Activated CD4-positive, alpha-beta memory T cell treated with anti-CD3 and anti-CD28 coated beads, Interleukin-2, amount 10 ng/mL, durations not matched to agents 7 days and 5 days (primary cell): ENCODE measurements around the gene RAMP2. TPM values are rescaled to one million over a fixed set of nuclear protein-coding genes. Genes with fewer than 3 reads are reported as not detected.
A peak's percentile ranks its signal among the peaks of the same experiment; 100 is the strongest.
"Not testable (repeated sequence)": the region's sequence is repeated elsewhere in the genome, so short reads cannot be mapped to it uniquely, and the experiment has no call there.

Source experiments
- CTCF ChIA-PET: fragments of 350-600 bp; sonication (Branson Sonifier 250); formaldehyde crosslinking; loops from one replicate; lab custom pipeline; 2021; ENCODE audit warnings: antibody characterized with exemption, inconsistent platforms; lab: Charles Lee
- POLR2A ChIA-PET: fragments of 350-600 bp; sonication (Branson Sonifier 250); formaldehyde crosslinking; loops from one replicate; lab custom pipeline; 2021; ENCODE audit warnings: antibody characterized with exemption; lab: Charles Lee
- DNase-seq: peaks from one replicate; pipeline ENCODE4 v3.0.0-alpha.2; 2020
- H3K27ac Mint-ChIP-seq: one replicate; pipeline ENCODE4 v1.8.0; 2021; ENCODE audit warnings: mild to moderate bottlenecking, mixed read lengths
- H3K27me3 Mint-ChIP-seq: one replicate; pipeline ENCODE4 v1.8.0; 2021; ENCODE audit warnings: mixed read lengths
- H3K36me3 Mint-ChIP-seq: one replicate; pipeline ENCODE4 v1.8.0; 2021; ENCODE audit warnings: low read depth, mixed read lengths
- H3K4me1 Mint-ChIP-seq: one replicate; pipeline ENCODE4 v1.8.0; 2021; ENCODE audit warnings: mixed read lengths
- H3K4me3 Mint-ChIP-seq: one replicate; pipeline ENCODE4 v1.8.0; 2021; ENCODE audit warnings: mild to moderate bottlenecking, mixed read lengths
- H3K9me3 Mint-ChIP-seq: one replicate; pipeline ENCODE4 v1.8.0; 2021; ENCODE audit warnings: mixed read lengths
- total RNA-seq, 2 experiments: library from RNA; stranded (reverse); gene quantifications; one replicate each; pipeline ENCODE4 v1.2.3, GENCODE V29; 2021

RAMP2 gene
- total RNA-seq, 2 experiments from 2014 or later = not detected

DNA sequence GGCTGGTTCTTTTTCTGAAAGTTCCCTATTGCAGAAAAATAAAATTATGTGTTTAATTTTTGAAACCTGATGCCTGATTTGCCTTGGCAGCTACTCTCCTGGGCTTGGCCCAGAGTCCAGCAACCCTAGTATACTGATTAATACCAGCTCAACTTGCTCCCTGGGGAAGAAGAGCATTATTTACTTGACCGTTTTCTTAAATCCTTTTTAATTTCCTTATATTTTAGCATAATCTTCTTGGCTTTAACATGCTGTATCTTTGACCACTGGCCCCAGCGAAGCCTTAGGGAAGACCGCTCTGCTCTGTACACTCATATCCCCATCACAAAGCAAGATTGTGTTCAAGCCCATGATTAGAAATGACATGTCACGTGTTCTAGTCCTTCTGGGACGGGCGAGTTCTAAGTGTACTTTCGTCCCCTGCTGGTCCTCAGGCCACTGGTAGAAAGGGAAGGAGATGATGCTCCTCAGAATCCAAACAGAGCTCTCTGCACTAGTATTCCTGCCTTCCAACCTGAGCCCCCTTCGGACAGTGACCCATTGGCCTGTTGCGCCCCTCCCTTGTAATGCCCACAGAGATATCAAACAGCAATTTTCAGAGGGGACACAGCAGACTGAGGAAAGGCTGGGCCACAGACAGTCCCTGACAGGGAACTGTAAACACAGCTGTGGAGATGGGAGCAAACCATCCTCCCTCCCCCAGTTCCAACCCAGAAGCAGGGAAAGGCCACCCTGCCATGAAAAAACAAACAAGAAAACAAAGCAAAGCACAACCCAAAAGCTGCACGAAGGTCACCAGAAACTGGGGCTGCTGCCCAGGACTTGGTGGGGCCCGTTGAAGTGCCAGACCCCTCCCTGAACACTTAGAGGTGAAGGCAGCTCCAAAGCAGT lies 11.9 kb upstream of the RAMP2 start:
- no peak for DNase-seq
- no peaks in the 10 kb centered on the region for H3K9me3 Mint-ChIP-seq
- no peak overlapping the region for H3K4me3 Mint-ChIP-seq
- peaks cover 3% of the 10 kb centered on the region for H3K36me3 Mint-ChIP-seq
- ChIA-PET CTCF (interaction anchor here (0.8 to 1.7 kb wide), 2 partner anchors 14 to 17 kb away, joined by 3 to 5 read pairs; no protein-coding TSS in a partner anchor), POLR2A (interaction anchor here (0.9 to 1.6 kb wide), 2 partner anchors 11 to 13 kb away, joined by 3 to 4 read pairs; no protein-coding TSS in a partner anchor)
- peaks cover 51% of the 10 kb centered on the region for H3K27me3 Mint-ChIP-seq
- peaks cover 9% of the 10 kb centered on the region for H3K4me1 Mint-ChIP-seq
- H3K27ac Mint-ChIP-seq = no peak overlapping the region

DNA sequence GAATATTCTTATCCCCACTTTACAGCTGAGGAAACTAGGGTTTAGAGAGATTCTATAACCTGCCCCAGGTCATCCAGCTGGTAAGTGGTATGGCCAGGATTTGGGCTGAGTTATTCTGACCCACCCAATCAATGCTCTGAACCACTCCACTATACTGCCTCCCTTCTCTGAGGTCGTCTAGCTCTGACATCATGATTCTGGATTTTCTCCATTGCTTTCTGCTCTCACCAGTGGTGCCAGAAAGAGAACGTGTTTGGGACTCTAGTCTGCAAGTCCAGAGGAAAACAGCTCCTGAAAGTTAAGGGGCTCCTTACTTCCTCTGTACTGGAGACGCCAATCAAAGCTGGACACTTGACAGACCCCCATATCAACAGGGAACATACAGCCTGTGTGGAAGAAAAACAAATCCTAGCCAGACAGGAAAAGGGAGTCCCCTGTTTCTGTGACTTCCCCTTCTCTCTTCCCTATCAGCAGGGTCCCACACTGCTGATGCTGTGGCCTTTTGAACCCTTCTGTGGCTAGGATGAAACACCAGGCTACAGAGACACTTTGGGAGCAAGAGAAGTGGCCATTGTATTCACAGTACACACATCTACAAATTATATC lies 10.2 kb upstream of the RAMP2 start:
- no peak overlapping the region for H3K4me3 Mint-ChIP-seq
- no peak overlapping the region for H3K27ac Mint-ChIP-seq

DNA sequence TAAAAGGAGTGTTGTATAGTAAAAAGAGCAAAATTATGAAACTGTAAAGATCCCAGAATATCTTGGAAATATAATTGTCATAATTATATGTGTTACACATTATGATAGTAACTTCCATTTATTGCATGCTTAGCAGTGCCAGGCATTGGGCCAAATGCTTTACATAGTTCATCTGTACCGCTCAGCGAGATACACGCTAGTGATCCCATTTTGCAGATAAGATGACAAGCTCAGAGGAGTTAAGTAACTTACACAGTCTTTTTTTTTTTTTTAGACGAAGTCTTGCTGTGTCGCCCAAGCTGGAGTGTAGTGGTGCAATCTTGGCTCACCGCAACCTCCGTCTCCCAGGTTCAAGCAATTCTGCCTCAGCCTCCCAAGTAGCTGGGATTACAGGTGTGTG lies 9.4 kb upstream of the RAMP2 start:
- peaks cover 60% of the 10 kb centered on the region for H3K27me3 Mint-ChIP-seq
- H3K9me3 Mint-ChIP-seq = no peaks in the 10 kb centered on the region
- ChIA-PET POLR2A (interaction anchor here (1.1 kb wide), 1 partner anchor 184 kb away, joined by 3 read pairs; no protein-coding TSS in a partner anchor), CTCF (interaction anchor here (2.1 kb wide), 2 partner anchors 10 to 12 kb away, joined by 4 to 8 read pairs; no protein-coding TSS in a partner anchor)
- H3K4me1 Mint-ChIP-seq = no peaks in the 10 kb centered on the region
- no peaks in the 10 kb centered on the region for H3K36me3 Mint-ChIP-seq
- no peak overlapping the region for H3K27ac Mint-ChIP-seq
- DNase-seq = no peak
- no peak overlapping the region for H3K4me3 Mint-ChIP-seq

More for the DNA sequence above, 10.2 kb upstream of the RAMP2 start:
- H3K4me1 Mint-ChIP-seq = no peaks in the 10 kb centered on the region
- H3K27me3 Mint-ChIP-seq = peaks cover 60% of the 10 kb centered on the region
- CTCF ChIA-PET = interaction anchor here (2.1 kb wide), 2 partner anchors 11 to 13 kb away, joined by 4 to 8 read pairs; no protein-coding TSS in a partner anchor
- DNase-seq = no peak
- POLR2A ChIA-PET = interaction anchor here (1.1 to 1.6 kb wide), 3 partner anchors 11 to 183 kb away, joined by 3 to 4 read pairs (median 3); partner anchors contain the start of gene PSME3
- no peaks in the 10 kb centered on the region for H3K9me3 Mint-ChIP-seq
- no peaks in the 10 kb centered on the region for H3K36me3 Mint-ChIP-seq

GRCh38 chr17:42754782-42755181 lies 6.2 kb upstream of the RAMP2 start:
- POLR2A ChIA-PET = interaction anchor here (1.4 kb wide), 1 partner anchor 11 kb away, joined by 3 read pairs; no protein-coding TSS in a partner anchor
- CTCF ChIA-PET = interaction anchor here (1.5 kb wide), 1 partner anchor 9 kb away, joined by 5 read pairs; no protein-coding TSS in a partner anchor
- Mint-ChIP-seq H3K27ac (no peak overlapping the region), H3K27me3 (peaks cover 53% of the 10 kb centered on the region), H3K9me3 (no peaks in the 10 kb centered on the region), H3K36me3 (no peaks in the 10 kb centered on the region), H3K4me1 (no peaks in the 10 kb centered on the region), H3K4me3 (no peak overlapping the region)
- no peak for DNase-seq

DNA sequence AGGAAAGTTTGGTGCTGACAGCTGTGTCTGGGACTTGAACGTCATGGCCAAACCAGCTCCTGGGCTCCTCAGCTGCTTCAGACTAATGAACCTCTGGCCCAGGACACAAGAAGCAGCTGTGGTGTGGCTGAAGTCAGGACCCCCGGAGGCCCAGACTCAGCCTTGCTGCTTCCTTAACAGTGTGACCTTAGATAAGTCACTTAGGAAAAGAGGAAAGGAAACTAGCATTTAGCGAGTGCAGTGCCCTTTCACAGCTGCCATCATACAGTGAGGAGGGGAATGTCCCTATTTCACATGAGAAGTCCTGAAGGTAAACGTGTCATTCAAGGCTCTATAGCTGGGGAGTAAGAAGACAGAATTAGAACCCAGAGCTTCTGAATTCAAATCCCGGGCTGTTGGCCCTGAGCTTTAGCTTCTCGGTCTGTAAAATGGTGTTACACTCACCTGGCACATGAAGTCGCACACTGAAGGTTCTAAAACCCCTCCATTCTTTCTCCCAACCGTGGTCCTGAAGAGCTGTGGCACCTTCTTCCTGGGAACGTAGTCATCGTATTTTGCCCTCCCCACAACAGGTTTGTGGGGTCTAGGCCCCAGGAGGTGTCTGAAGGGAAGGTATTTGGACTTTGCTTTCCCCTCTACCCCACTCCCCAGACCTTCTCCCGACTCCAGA lies 910 bp upstream of the RAMP2 start:
- Mint-ChIP-seq H3K9me3 (no peaks in the 10 kb centered on the region), H3K4me3 (no peak overlapping the region), H3K27ac (no peak overlapping the region), H3K27me3 (peaks cover 61% of the 10 kb centered on the region), H3K36me3 (no peaks in the 10 kb centered on the region), H3K4me1 (peaks cover 7% of the 10 kb centered on the region)
- CTCF ChIA-PET = interaction anchor here (0.6 to 6.5 kb wide), 4 partner anchors 47 to 182 kb away, joined by 3 to 93 read pairs (median 4); partner anchors contain the start of gene PSMC3IP
- no peak for DNase-seq
- POLR2A ChIA-PET = interaction anchor here (0.9 to 3.2 kb wide), 5 partner anchors 10 to 73 kb away, joined by 3 to 13 read pairs (median 3); partner anchors contain the start of genes BECN1 and VPS25

DNA sequence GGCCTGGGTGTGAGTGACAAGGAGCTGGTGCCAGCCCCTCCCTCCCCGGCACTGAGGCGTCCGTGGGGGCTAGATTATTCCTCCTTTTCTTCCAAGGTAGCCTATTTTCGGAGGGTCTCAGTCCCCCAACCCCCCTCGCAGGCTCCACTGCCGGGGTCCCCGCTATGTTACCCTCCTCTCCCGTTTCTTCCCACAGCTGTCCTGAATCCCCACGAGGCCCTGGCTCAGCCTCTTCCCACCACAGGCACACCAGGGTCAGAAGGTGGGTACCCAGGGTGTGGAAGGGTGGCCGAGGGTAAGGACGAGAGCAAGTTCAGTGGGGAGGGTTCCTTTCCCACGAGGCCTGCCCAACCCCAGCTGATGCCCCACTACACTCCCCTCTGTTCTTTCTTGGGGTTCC lies 611 bp downstream of the RAMP2 start:
- Mint-ChIP-seq H3K27me3 (peaks cover 57% of the 10 kb centered on the region), H3K36me3 (no peaks in the 10 kb centered on the region), H3K27ac (no peak overlapping the region), H3K4me3 (no peak overlapping the region), H3K4me1 (peaks cover 7% of the 10 kb centered on the region), H3K9me3 (no peaks in the 10 kb centered on the region)
- ChIA-PET CTCF (interaction anchor here (0.9 to 6.5 kb wide), 5 partner anchors 10 to 184 kb away, joined by 3 to 93 read pairs (median 5); partner anchors contain the start of genes PSMC3IP and VPS25), POLR2A (interaction anchor here (1.4 to 3.2 kb wide), 2 partner anchors 12 kb away, joined by 4 to 13 read pairs; partner anchors contain the start of gene VPS25)
- DNase-seq = no peak

DNA sequence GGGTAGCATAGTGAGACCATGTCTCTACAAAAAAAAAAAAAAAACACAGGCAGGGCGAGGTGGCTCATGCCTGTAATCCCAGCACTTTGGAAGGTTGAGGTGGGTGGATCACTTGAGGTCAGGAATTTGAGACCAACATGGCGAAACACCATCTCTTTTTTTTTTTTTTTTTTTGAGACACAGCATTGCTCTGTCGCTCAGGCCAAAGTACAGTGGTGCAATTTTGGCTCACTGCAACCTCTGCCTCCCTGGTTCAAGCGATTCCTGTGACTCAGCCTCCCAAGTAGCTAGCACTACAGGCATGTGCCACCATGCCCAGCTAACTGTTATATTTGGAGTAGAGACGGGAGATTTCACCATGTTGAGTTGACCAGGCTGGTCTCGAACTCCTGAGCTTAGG lies 5.1 kb downstream of the RAMP2 start:
- Mint-ChIP-seq H3K27me3 (peaks cover 42% of the 10 kb centered on the region), H3K4me3 (no peak overlapping the region), H3K27ac (no peak overlapping the region), H3K36me3 (no peaks in the 10 kb centered on the region), H3K9me3 (no peaks in the 10 kb centered on the region), H3K4me1 (peaks cover 4% of the 10 kb centered on the region)
- no peak for DNase-seq
- CTCF ChIA-PET = interaction anchor here (0.8 to 2.3 kb wide), 3 partner anchors 26 to 188 kb away, joined by 3 to 10 read pairs (median 4); no protein-coding TSS in a partner anchor
- POLR2A ChIA-PET = no interaction called here

DNA sequence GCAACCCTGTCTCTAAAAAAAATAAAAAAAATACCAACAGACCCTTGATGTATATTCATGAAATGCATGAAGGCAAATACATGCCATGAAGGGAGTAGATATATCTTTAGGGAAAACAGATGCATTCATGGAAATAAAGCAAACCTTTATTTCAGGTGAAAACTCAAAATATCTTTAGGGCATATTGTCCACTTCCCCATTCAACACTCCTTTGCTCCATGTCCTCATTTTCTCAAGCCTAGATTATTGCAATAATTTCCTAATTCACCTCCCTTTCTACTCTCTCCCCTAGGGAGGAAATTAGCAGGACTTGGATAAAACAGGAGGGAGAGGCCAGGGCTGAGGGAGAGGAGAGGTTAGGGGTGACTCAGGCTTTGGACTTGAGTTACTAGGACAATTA lies 6.5 kb downstream of the RAMP2 start:
- no peak overlapping the region for H3K4me3 Mint-ChIP-seq
- no peaks in the 10 kb centered on the region for H3K36me3 Mint-ChIP-seq
- no peak for DNase-seq
- POLR2A ChIA-PET = no interaction called here
- peaks cover 32% of the 10 kb centered on the region for H3K27me3 Mint-ChIP-seq
- H3K9me3 Mint-ChIP-seq = no peaks in the 10 kb centered on the region
- peaks cover 10% of the 10 kb centered on the region for H3K4me1 Mint-ChIP-seq
- CTCF ChIA-PET = no interaction called here
- no peak overlapping the region for H3K27ac Mint-ChIP-seq

DNA sequence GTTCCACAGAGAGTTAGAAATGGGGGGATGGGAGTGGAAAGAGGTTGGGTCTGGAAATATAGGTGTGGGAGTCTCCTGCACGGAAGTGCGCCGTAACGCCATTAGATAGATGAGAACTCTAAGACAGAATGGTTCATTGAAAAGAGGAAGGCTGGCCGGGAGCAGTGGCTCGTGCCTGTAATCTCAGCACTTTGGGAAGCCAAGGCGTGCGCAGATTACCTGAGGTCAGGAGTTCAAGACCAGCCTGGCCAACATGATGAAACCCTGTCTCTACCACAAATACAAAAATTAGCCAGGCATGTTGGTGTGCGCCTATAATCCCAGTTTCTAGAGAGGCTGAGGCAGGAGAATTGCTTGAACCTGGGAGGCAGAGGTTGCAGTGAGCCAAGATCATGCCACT lies 7.0 kb downstream of the RAMP2 start:
- H3K27ac Mint-ChIP-seq, H3K9me3 Mint-ChIP-seq, DNase-seq, POLR2A ChIA-PET, H3K36me3 Mint-ChIP-seq, CTCF ChIA-PET, H3K4me3 Mint-ChIP-seq: not testable (repeated sequence)
- Mint-ChIP-seq H3K27me3 (peaks cover 27% of the 10 kb centered on the region), H3K4me1 (peaks cover 14% of the 10 kb centered on the region)

DNA sequence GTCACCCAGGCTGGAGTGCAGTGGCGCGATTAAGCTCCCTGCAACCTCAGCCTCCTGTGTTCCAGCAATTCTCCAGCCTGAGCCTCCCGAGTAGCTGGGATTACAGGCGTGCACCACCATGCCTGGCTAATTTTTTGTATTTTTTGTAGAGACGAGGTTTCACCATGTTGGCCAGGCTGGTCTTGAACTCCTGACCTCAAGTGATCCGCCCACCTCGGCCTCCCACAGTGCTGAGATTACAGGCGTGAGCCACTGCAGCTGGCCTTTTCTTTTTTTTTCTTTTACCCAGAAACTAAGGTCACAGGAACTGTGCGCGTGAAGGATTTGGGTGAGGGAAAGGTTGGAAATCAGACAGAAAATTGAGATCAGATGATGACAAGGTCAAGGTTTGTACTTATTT lies 8.9 kb downstream of the RAMP2 start:
- CTCF ChIA-PET = interaction anchor here (0.6 to 0.8 kb wide), 2 partner anchors 14 to 192 kb away, joined by 3 to 4 read pairs; partner anchors contain the start of gene PSMC3IP
- Mint-ChIP-seq H3K27me3 (peaks cover 17% of the 10 kb centered on the region), H3K4me1 (peaks cover 31% of the 10 kb centered on the region), H3K36me3 (peaks cover 14% of the 10 kb centered on the region)
- H3K27ac Mint-ChIP-seq, H3K4me3 Mint-ChIP-seq, DNase-seq, POLR2A ChIA-PET, H3K9me3 Mint-ChIP-seq: not testable (repeated sequence)

DNA sequence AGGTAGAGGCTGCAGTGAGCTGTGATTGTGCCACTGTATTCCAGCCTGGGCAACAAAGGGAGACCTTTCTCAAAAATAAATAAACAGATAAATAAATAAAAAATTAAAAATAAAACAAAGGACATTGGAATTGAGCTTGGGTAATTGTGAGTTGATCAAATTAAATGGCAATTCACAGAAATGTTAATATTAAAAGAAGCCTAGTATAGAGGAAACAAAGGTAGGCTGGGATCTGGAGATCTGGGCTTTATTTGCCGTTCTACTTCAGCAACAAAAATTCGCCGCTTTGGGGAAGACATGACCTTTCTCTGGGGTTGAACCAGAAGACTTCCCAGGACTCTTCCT lies 11.9 kb downstream of the RAMP2 start:
- H3K9me3 Mint-ChIP-seq = no peaks in the 10 kb centered on the region
- peaks cover 38% of the 10 kb centered on the region for H3K4me1 Mint-ChIP-seq
- H3K36me3 Mint-ChIP-seq = peaks cover 31% of the 10 kb centered on the region
- CTCF ChIA-PET = interaction anchor here (1.1 to 4.4 kb wide), 10 partner anchors 9 to 195 kb away, joined by 3 to 37 read pairs (median 4); partner anchors contain the start of genes BECN1 and PSMC3IP
- POLR2A ChIA-PET = interaction anchor here (0.7 to 3.9 kb wide), 20 partner anchors 9 to 251 kb away, joined by 3 to 30 read pairs (median 6); partner anchors contain the start of genes BECN1, COA3, PSMC3IP and PSME3
- peak overlapping the region; percentile 99 for H3K4me3 Mint-ChIP-seq
- no peak for DNase-seq
- peak overlapping the region; percentile 89 for H3K27ac Mint-ChIP-seq
- H3K27me3 Mint-ChIP-seq = peaks cover 4% of the 10 kb centered on the region
